ENCODE results near the gene AUH. TPM values are rescaled to one million over a fixed set of nuclear protein-coding genes. Genes with fewer than 3 reads are reported as not detected.

The AUH gene
- total RNA-seq, 1 donor from 2014 or later, result 24.9 TPM

DNA sequence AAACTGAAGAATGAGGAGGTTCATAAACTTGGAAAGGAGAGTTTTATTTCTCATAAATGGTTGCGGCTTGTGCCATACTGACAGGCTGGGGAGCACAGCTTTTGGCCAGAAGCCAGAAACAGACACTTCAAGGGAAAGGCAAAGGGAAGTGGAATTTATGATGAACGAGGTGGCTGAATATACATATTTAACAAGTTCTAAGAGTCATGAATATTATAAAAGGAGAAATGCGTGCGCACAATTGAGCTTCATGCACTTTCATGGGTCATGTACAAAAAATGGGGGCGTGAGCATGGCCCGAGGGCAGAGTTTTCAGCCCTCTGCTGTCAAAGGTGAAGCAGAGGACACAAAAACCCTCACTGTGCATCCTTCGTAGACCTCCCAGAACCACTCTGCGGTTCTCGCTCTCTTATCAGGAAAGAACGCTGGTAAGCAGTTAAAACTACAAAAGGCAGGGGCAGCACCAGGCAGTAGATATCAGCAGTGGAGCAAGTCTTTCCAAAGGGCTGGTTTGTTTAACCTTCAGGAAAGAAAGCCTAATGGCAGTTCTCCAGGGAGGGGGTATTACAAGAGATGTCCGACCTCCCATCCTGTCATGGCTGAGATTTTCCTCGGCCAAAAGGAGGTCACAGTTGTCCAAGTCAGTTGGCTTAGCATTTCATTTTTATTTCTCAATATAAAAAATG, 29.0 kb downstream of the AUH start:
- TF ChIP-seq, protein P1, sequence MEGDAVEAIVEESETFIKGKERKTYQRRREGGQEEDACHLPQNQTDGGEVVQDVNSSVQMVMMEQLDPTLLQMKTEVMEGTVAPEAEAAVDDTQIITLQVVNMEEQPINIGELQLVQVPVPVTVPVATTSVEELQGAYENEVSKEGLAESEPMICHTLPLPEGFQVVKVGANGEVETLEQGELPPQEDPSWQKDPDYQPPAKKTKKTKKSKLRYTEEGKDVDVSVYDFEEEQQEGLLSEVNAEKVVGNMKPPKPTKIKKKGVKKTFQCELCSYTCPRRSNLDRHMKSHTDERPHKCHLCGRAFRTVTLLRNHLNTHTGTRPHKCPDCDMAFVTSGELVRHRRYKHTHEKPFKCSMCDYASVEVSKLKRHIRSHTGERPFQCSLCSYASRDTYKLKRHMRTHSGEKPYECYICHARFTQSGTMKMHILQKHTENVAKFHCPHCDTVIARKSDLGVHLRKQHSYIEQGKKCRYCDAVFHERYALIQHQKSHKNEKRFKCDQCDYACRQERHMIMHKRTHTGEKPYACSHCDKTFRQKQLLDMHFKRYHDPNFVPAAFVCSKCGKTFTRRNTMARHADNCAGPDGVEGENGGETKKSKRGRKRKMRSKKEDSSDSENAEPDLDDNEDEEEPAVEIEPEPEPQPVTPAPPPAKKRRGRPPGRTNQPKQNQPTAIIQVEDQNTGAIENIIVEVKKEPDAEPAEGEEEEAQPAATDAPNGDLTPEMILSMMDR (IDR thresholded peaks at IDR 0.05; ENCODE audit: unreplicated experiment), result no peak
- H3K27me3 Mint-ChIP-seq, result no peaks in the 10 kb centered on the region
- no peak overlapping the region for H3K4me3 Mint-ChIP-seq (ENCODE audit: low read depth)
- H3K9me3 Mint-ChIP-seq (ENCODE audit: low read depth), result peaks cover 19% of the 10 kb centered on the region
- DNase-seq (ENCODE audit: low spot score, unreplicated experiment), result no peak
- H3K36me3 Mint-ChIP-seq (ENCODE audit: insufficient read depth), result peaks cover 31% of the 10 kb centered on the region
- no peak overlapping the region for H3K27ac Mint-ChIP-seq
- peaks cover 4% of the 10 kb centered on the region for H3K4me1 Mint-ChIP-seq (ENCODE audit: low read depth)

DNA sequence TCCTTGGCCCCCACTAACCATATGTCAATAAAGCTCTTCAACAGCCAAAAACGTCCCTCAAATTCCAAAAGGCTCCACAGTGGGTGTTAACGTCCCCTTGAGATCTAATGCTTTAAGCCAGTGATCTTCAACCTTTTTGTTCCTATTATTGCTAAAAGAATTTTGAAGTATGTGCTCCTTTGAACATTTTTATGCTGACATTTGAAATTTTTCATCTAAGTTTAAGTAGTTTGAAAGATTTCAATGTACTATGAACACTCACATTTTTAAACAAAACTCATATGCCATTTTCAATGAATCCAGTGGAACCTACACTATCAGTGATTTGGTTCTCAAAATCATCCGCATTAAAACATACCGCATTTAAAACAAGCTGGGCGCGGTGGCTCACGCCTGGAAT, 29.9 kb downstream of the AUH start:
- TF ChIP-seq, protein P1 (IDR thresholded peaks at IDR 0.05; ENCODE audit: unreplicated experiment), result no peak

DNA sequence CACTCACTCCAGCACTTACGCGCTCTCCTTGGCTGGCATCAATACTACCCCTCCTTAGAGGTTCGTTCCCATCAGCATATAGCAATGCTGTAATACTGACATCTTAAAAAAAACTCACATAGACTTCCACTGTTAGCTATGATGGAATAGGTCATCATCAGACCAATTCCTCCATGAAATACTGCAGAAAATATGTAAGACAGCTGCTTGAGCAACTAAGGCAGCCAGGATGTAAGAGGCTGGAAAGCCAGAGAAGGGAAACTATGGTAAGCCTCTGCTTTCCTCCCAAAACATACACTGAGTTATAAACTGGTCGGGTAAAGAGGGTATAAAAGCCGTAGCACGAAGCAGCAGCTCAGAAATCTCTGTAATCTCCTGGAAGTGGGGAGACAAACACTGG, 33.5 kb downstream of the AUH start:
- Mint-ChIP-seq H3K4me3 (ENCODE audit: low read depth) (no peak overlapping the region), H3K27me3 (no peaks in the 10 kb centered on the region), H3K9me3 (ENCODE audit: low read depth) (peaks cover 23% of the 10 kb centered on the region), H3K4me1 (ENCODE audit: low read depth) (peaks cover 4% of the 10 kb centered on the region), H3K36me3 (ENCODE audit: insufficient read depth) (peaks cover 41% of the 10 kb centered on the region), H3K27ac (peak overlapping the region; percentile 60)
- TF ChIP-seq, protein P1 (IDR thresholded peaks at IDR 0.05; ENCODE audit: unreplicated experiment), result no peak
- DNase-seq (ENCODE audit: low spot score, unreplicated experiment), result no peak

More for the DNA sequence above, 29.9 kb downstream of the AUH start:
- DNase-seq (ENCODE audit: low spot score, unreplicated experiment), result no peak
- Mint-ChIP-seq H3K4me1 (ENCODE audit: low read depth) (peaks cover 4% of the 10 kb centered on the region), H3K27ac (no peak overlapping the region), H3K36me3 (ENCODE audit: insufficient read depth) (peaks cover 39% of the 10 kb centered on the region), H3K9me3 (ENCODE audit: low read depth) (peaks cover 22% of the 10 kb centered on the region), H3K27me3 (no peaks in the 10 kb centered on the region), H3K4me3 (ENCODE audit: low read depth) (no peak overlapping the region)

DNA sequence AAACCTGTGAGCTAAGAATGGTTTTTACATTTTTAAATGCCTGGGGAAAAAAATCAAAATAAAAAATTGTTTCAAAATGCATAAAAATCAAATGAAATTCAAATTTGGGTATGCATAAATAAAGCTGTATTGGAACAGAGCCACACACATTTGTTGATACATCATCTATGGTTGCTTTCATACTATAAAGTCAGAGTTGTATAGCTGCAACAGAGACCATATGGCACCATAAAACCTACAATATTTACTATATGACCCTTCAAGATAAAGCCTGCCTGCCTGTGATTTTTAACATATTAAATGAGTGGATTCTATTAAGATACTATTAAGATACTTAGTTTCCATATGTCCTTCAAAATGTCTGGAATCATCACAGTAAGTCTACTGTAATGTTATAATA, 40.0 kb downstream of the AUH start:
- no peak overlapping the region for H3K4me3 Mint-ChIP-seq (ENCODE audit: low read depth)
- H3K4me1 Mint-ChIP-seq (ENCODE audit: low read depth), result no peaks in the 10 kb centered on the region
- TF ChIP-seq, protein P1 (IDR thresholded peaks at IDR 0.05; ENCODE audit: unreplicated experiment), result no peak
- no peak for DNase-seq (ENCODE audit: low spot score, unreplicated experiment)
- H3K9me3 Mint-ChIP-seq (ENCODE audit: low read depth), result no peaks in the 10 kb centered on the region
- no peak overlapping the region for H3K27ac Mint-ChIP-seq
- H3K27me3 Mint-ChIP-seq, result no peaks in the 10 kb centered on the region
- H3K36me3 Mint-ChIP-seq (ENCODE audit: insufficient read depth), result peaks cover 4% of the 10 kb centered on the region

DNA sequence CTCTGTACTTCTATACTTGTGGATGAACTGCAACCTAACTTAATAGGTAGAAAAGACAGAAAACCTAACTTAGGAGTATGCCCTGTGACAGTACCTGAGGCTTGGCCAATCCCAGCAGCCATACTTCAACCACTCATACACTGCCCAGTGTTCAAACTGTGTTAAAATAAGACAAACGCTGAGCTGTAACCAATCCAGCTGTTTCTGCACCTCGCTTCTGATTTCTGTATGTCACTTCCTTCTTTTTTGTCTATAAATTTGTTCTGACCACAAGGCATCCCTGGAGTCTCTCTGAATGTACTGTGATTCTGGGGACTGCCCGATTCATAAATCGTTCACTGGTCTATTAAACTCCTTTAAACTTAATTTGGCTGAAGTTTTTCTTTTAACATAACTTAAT, 41.4 kb downstream of the AUH start:
- DNase-seq (ENCODE audit: low spot score, unreplicated experiment), result no peak
- Mint-ChIP-seq H3K36me3 (ENCODE audit: insufficient read depth) (peaks cover 8% of the 10 kb centered on the region), H3K27me3 (no peaks in the 10 kb centered on the region), H3K9me3 (ENCODE audit: low read depth) (no peaks in the 10 kb centered on the region), H3K4me1 (ENCODE audit: low read depth) (no peaks in the 10 kb centered on the region), H3K27ac (no peak overlapping the region), H3K4me3 (ENCODE audit: low read depth) (no peak overlapping the region)
- TF ChIP-seq, protein P1 (IDR thresholded peaks at IDR 0.05; ENCODE audit: unreplicated experiment), result no peak

Data from progenitor cell of endocrine pancreas (in vitro differentiated cells).